IMR-90 (cell line): Measurements from ENCODE around the gene GBA3. TPM values are rescaled to one million over a fixed set of nuclear protein-coding genes. Genes with fewer than 3 reads are reported as not detected.

Experiments
- ATAC-seq: fragments of 200-7000 bp; cut with Tn5 transposase; 2 replicates; pipeline ENCODE4 v1.9.1; 2020; ENCODE audit warnings: low read depth, mild to moderate bottlenecking, moderate library complexity
- BruUV-seq: library from RNA; stranded (reverse); fragments of 400-500 nt; replicated peaks from 2 replicates; lab custom pipeline; 2021; lab: Mats Ljungman, UMichigan
- CTCF ChIA-PET: fragments of 300-600 bp; formaldehyde crosslinking; extraction: SDS; loops from one replicate; lab custom pipeline; 2021; ENCODE audit warnings: antibody characterized with exemption; lab: Yijun Ruan, JAX
- POLR2A ChIA-PET: fragments of 300-600 bp; sonication (Branson Sonifier 250); formaldehyde crosslinking; loops from one replicate; lab custom pipeline; 2022; ENCODE audit warnings: antibody characterized with exemption; ENCODE audit not compliant: unreplicated experiment; lab: Charles Lee
- DNase-seq: peaks from one replicate; pipeline ENCODE4 v3.0.0; 2013
- H2AFZ ChIP-seq: replicated peaks from 2 replicates; pipeline ENCODE3; 2013; ENCODE audit warnings: low read length, mild to moderate bottlenecking; ENCODE audit not compliant: poor library complexity
- H2AK5ac ChIP-seq: 2 replicates; pipeline ENCODE4 v1.6.1; 2013; ENCODE audit warnings: low read depth, low read length, inconsistent platforms
- H2AK9ac ChIP-seq: replicated peaks from 2 replicates; pipeline ENCODE3; 2013; ENCODE audit warnings: mild to moderate bottlenecking, low read depth, low read length, moderate library complexity; ENCODE audit not compliant: poor library complexity
- H2BK120ac ChIP-seq: 2 replicates; pipeline ENCODE4 v1.6.1; 2013; ENCODE audit warnings: low read depth, low read length, inconsistent platforms
- H2BK15ac ChIP-seq: 3 replicates; pipeline ENCODE4 v1.6.1; 2013; ENCODE audit warnings: low read depth, low read length, inconsistent platforms
- H2BK20ac ChIP-seq: 2 replicates; pipeline ENCODE4 v1.6.1; 2013; ENCODE audit warnings: low read depth, mild to moderate bottlenecking, inconsistent platforms, low read length, moderate library complexity
- H2BK5ac ChIP-seq: 2 replicates; pipeline ENCODE4 v1.6.1; 2013; ENCODE audit warnings: mild to moderate bottlenecking, low read depth, low read length, inconsistent platforms; ENCODE audit not compliant: poor library complexity, severe bottlenecking
- H3K14ac ChIP-seq: replicated peaks from 2 replicates; pipeline ENCODE4 v1.6.1; 2013; ENCODE audit warnings: low read depth, low read length, inconsistent platforms
- H3K18ac ChIP-seq: 2 replicates; pipeline ENCODE4 v1.6.1; 2013; ENCODE audit warnings: low read depth, low read length, control low read depth
- H3K23ac ChIP-seq: 2 replicates; pipeline ENCODE4 v1.6.1; 2013; ENCODE audit warnings: low read depth, low read length, inconsistent platforms
- H3K27ac ChIP-seq: 2 replicates; pipeline ENCODE4 v1.5.1; 2013; ENCODE audit warnings: mild to moderate bottlenecking, control low read depth, low read length; ENCODE audit not compliant: insufficient read depth
- H3K27me3 ChIP-seq: 2 replicates; pipeline ENCODE4 v1.6.1; 2013; ENCODE audit warnings: low read length; ENCODE audit not compliant: control insufficient read depth, insufficient read depth
- H3K36me3 ChIP-seq: 2 replicates; pipeline ENCODE4 v1.6.1; 2013; ENCODE audit warnings: low read length, mixed read lengths; ENCODE audit not compliant: control insufficient read depth, insufficient read depth
- H3K4ac ChIP-seq: 2 replicates; pipeline ENCODE4 v1.6.1; 2013; ENCODE audit warnings: low read depth, low read length, inconsistent platforms
- H3K4me1 ChIP-seq: 2 replicates; pipeline ENCODE4 v1.6.1; 2013; ENCODE audit warnings: low read length, mixed read lengths; ENCODE audit not compliant: control insufficient read depth, insufficient read depth
- H3K4me2 ChIP-seq: 2 replicates; pipeline ENCODE4 v1.6.1; 2013; ENCODE audit warnings: low read depth, mild to moderate bottlenecking, control low read depth, low read length, moderate library complexity
- H3K4me3 ChIP-seq: 2 replicates; pipeline ENCODE4 v1.5.1; 2013; ENCODE audit warnings: low read depth, mild to moderate bottlenecking, control low read depth, low read length, moderate library complexity; ENCODE audit not compliant: insufficient read depth
- H3K56ac ChIP-seq: 2 replicates; pipeline ENCODE4 v1.6.1; 2013; ENCODE audit warnings: low read length, inconsistent platforms; ENCODE audit not compliant: insufficient read depth; ENCODE audit errors: extremely low read depth
- H3K79me1 ChIP-seq, 2 experiments: 2 replicates each; pipeline ENCODE4 v1.6.1; 2013; ENCODE audit warnings: low read length in 2 of 2, inconsistent platforms in 1 of 2, low read depth in 1 of 2
- H3K9ac ChIP-seq: 2 replicates; pipeline ENCODE4 v1.6.1; 2013; ENCODE audit warnings: low read depth, low read length, control low read depth
- H3K9me1 ChIP-seq: 2 replicates; pipeline ENCODE4 v1.6.1; 2013; ENCODE audit warnings: low read length, inconsistent platforms; ENCODE audit not compliant: insufficient read depth
- H3K9me3 ChIP-seq: 2 replicates; pipeline ENCODE4 v1.6.1; 2013; ENCODE audit warnings: low read length; ENCODE audit not compliant: control insufficient read depth, insufficient read depth
- H4K20me1 ChIP-seq: 2 replicates; pipeline ENCODE4 v1.6.1; 2013; ENCODE audit warnings: low read length, inconsistent platforms; ENCODE audit not compliant: insufficient read depth
- H4K5ac ChIP-seq: 2 replicates; pipeline ENCODE4 v1.6.1; 2013; ENCODE audit warnings: mild to moderate bottlenecking, low read depth, low read length, control low read depth
- H4K8ac ChIP-seq, 2 experiments: 2 replicates each; pipeline ENCODE4 v1.6.1; 2013; ENCODE audit warnings: low read depth in 2 of 2, low read length in 2 of 2, control low read depth in 1 of 2, inconsistent platforms in 1 of 2
- H4K91ac ChIP-seq: 2 replicates; pipeline ENCODE4 v1.6.1; 2013; ENCODE audit warnings: low read depth, low read length, inconsistent platforms; ENCODE audit not compliant: insufficient read depth
- CEBPB ChIP-seq: IDR thresholded peaks from 2 replicates; pipeline ENCODE4 v1.6.1; 2012; ENCODE audit warnings: low read depth, low read length, improper control_type of control experiment
- CTCF ChIP-seq: conservative IDR thresholded peaks from 2 replicates; pipeline ENCODE4 v1.5.1; 2012; ENCODE audit warnings: mild to moderate bottlenecking, low read depth, low read length, improper control_type of control experiment
- FOS ChIP-seq: fragments of 150-350 bp; IDR thresholded peaks from 2 replicates; pipeline ENCODE4 v1.6.1; 2016; ENCODE audit warnings: low read depth, low read length
- MAFK ChIP-seq: IDR thresholded peaks from 2 replicates; pipeline ENCODE4 v1.6.1; 2012; ENCODE audit warnings: low read depth, low read length, improper control_type of control experiment
- MAZ ChIP-seq: IDR thresholded peaks from 2 replicates; pipeline ENCODE4 v1.6.1; 2012; ENCODE audit warnings: low read depth, mild to moderate bottlenecking, low read length, improper control_type of control experiment, moderate library complexity, borderline replicate concordance
- NFE2L2 ChIP-seq: fragments of 150-350 bp; IDR thresholded peaks from 2 replicates; pipeline ENCODE4 v1.6.1; 2016; ENCODE audit warnings: low read depth, mild to moderate bottlenecking, low read length
- POLR2A ChIP-seq: IDR thresholded peaks from 2 replicates; pipeline ENCODE4 v1.6.1; 2012; ENCODE audit warnings: mild to moderate bottlenecking, low read depth, low read length
- RAD21 ChIP-seq: IDR thresholded peaks from 2 replicates; pipeline ENCODE4 v1.6.1; 2012; ENCODE audit warnings: low read length, improper control_type of control experiment
- RCOR1 ChIP-seq: IDR thresholded peaks from 2 replicates; pipeline ENCODE4 v1.6.1; 2012; ENCODE audit warnings: mild to moderate bottlenecking, low read length, improper control_type of control experiment; ENCODE audit not compliant: insufficient replicate concordance
- RFX5 ChIP-seq: IDR thresholded peaks from 2 replicates; pipeline ENCODE4 v1.8.0; 2012; ENCODE audit warnings: low read depth, mild to moderate bottlenecking, low read length, moderate library complexity
- SMC3 ChIP-seq: fragments of 150-350 bp; IDR thresholded peaks from 2 replicates; pipeline ENCODE4 v1.6.1; 2016; ENCODE audit warnings: low read depth, mild to moderate bottlenecking, antibody characterized with exemption, low read length, moderate library complexity
- USF2 ChIP-seq: fragments of 150-350 bp; IDR thresholded peaks from 2 replicates; pipeline ENCODE4 v1.6.1; 2017; ENCODE audit warnings: mild to moderate bottlenecking, antibody characterized with exemption, low read length, low read depth
- WGBS, 2 experiments: methylation state at CpG; one replicate each; pipeline versions ENCODE4 v1.1.5 to v1.1.7; 2013; ENCODE audit warnings: missing lambda C conversion rate in 2 of 2; ENCODE audit not compliant: insufficient read length in 1 of 2; ENCODE audit errors: extremely low coverage in 2 of 2; 5-methylcytosine and 5-hydroxymethylcytosine counted together
- dilution Hi-C: fragments of 300-500 bp; cut with HindIII; formaldehyde crosslinking; loops from one replicate; pipeline ENCODE4 v1.14.3; 2018; ENCODE audit warnings: low sequenced_read_pairs; ENCODE audit not compliant: unreplicated experiment
- in situ Hi-C: fragments of 300-500 bp; cut with MboI; formaldehyde crosslinking; loops from 3 replicates; pipeline ENCODE4 v1.14.3; 2019; ENCODE audit warnings: low sequenced_read_pairs, inconsistent platforms, mixed read lengths
- intact Hi-C: fragments of 100-400 bp; cut with micrococcal nuclease; formaldehyde crosslinking; loops from 2 replicates; pipeline ENCODE4 v1.10.0; 2022
- polyA plus RNA-seq, 3 experiments: library from polyadenylated mRNA; depleted of rRNA; stranded (reverse); fragments of >200 nt; gene quantifications; 2 replicates each; pipeline ENCODE4 v1.2.3, GENCODE V29; 2012; ENCODE audit warnings: low replicate concordance in 1 of 3
- total RNA-seq: library from RNA; depleted of rRNA; stranded (reverse); fragments of >200 nt; gene quantifications from 2 replicates; pipeline ENCODE4 v1.2.3, GENCODE V29; 2012
- TF ChIP-seq, protein P1 (sequence below): fragments of 150-350 bp; IDR thresholded peaks from 2 replicates; pipeline ENCODE4 v1.6.1; 2016; ENCODE audit warnings: low read depth, mild to moderate bottlenecking, low read length, moderate library complexity, borderline replicate concordance

The GBA3 gene
- total and polyA plus RNA-seq, 2 of the 4 experiments (the other 2 are of a cell fraction): not detected

GRCh38 chr4:22712105-22712504 is 19.4 kb downstream of the GBA3 start:
- H3K23ac ChIP-seq: no peak overlapping the region
- intact Hi-C loops: no loop called here
- H4K5ac ChIP-seq: no peak overlapping the region
- H3K79me1 ChIP-seq: no peaks in the 10 kb centered on the region
- no peak overlapping the region for H2AFZ ChIP-seq
- DNase-seq: no peak
- in situ Hi-C loops: no loop called here
- no peak overlapping the region for H2BK15ac ChIP-seq
- no peaks in the 10 kb centered on the region for H4K20me1 ChIP-seq
- no peak overlapping the region for H2BK5ac ChIP-seq
- H3K4ac ChIP-seq: no peak overlapping the region
- ChIA-PET CTCF (no interaction called here), POLR2A (no interaction called here)
- H3K18ac ChIP-seq: no peak overlapping the region
- no peak for TF ChIP-seq NFE2L2
- TF ChIP-seq RFX5: no peak
- TF ChIP-seq RCOR1: no peak
- TF ChIP-seq, protein P1, sequence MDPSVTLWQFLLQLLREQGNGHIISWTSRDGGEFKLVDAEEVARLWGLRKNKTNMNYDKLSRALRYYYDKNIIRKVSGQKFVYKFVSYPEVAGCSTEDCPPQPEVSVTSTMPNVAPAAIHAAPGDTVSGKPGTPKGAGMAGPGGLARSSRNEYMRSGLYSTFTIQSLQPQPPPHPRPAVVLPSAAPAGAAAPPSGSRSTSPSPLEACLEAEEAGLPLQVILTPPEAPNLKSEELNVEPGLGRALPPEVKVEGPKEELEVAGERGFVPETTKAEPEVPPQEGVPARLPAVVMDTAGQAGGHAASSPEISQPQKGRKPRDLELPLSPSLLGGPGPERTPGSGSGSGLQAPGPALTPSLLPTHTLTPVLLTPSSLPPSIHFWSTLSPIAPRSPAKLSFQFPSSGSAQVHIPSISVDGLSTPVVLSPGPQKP: no peak
- no peak for TF ChIP-seq MAZ
- no peak for TF ChIP-seq POLR2A
- TF ChIP-seq MAFK: no peak
- no peak for TF ChIP-seq CTCF
- TF ChIP-seq CEBPB: no peak
- no peak for TF ChIP-seq RAD21
- TF ChIP-seq USF2: no peak
- no peak for TF ChIP-seq FOS
- TF ChIP-seq SMC3: no peak
- no peak overlapping the region for H2BK120ac ChIP-seq
- no peak overlapping the region for H4K91ac ChIP-seq
- no peak overlapping the region for H2AK5ac ChIP-seq
- no peaks in the 10 kb centered on the region for H3K27me3 ChIP-seq
- H3K27ac ChIP-seq: no peak overlapping the region
- H2AK9ac ChIP-seq: no peak overlapping the region
- no TSS peak for BruUV-seq
- 38% methylated on average over 3 of the region's 4 CpGs; no CpG with 5 or more reads in 1 of the 2 experiments for WGBS, 2 experiments
- H4K8ac ChIP-seq: no peak overlapping the region
- H3K9ac ChIP-seq: no peak overlapping the region
- H3K56ac ChIP-seq: no peak overlapping the region
- no peaks in the 10 kb centered on the region for H3K4me1 ChIP-seq
- H3K14ac ChIP-seq: no peak overlapping the region
- no peak overlapping the region for H2BK20ac ChIP-seq
- no peak overlapping the region for H3K4me3 ChIP-seq
- no peaks in the 10 kb centered on the region for H3K36me3 ChIP-seq
- no peak overlapping the region for H3K4me2 ChIP-seq
- ATAC-seq: no peak
- no peaks in the 10 kb centered on the region for H3K9me1 ChIP-seq
- H3K9me3 ChIP-seq: no peaks in the 10 kb centered on the region
- dilution Hi-C loops: no loop called here
